HCT116 (cell line): ENCODE data around the gene RAP2A. TPM values are rescaled to one million over a fixed set of nuclear protein-coding genes. Genes with fewer than 3 reads are reported as not detected.
A peak's percentile ranks its signal among the peaks of the same experiment; 100 is the strongest.

ENCODE experiments used
- ATAC-seq: fragments of 200-7000 bp; cut with Tn5 transposase; 2 replicates; pipeline ENCODE4 v1.9.1; 2020; ENCODE audit warnings: mild to moderate bottlenecking, moderate library complexity
- BruUV-seq: library from RNA; stranded (reverse); fragments of 400-500 nt; replicated peaks from 2 replicates; lab custom pipeline; 2021; lab: Mats Ljungman, UMichigan
- CTCF ChIA-PET: fragments of 300-600 bp; sonication (Branson Sonifier 250); formaldehyde crosslinking; loops from one replicate; lab custom pipeline; 2021; ENCODE audit warnings: antibody characterized with exemption; lab: Charles Lee
- POLR2A ChIA-PET: fragments of 300-600, 350-600 bp; sonication (Branson Sonifier 250); formaldehyde crosslinking; loops from one replicate; lab custom pipeline; 2021; ENCODE audit warnings: antibody characterized with exemption; lab: Charles Lee
- RAD21 ChIA-PET, 2 experiments: fragments of 300-600 bp; sonication (Branson Sonifier 250); formaldehyde crosslinking; loops; one replicate each; lab custom pipeline; 2023; ENCODE audit warnings: low total read pairs in 2 of 2; ENCODE audit not compliant: uncharacterized antibody in 2 of 2, unreplicated experiment in 2 of 2, low non-redundant PET in 1 of 2; lab: Charles Lee
- DNase-seq: peaks from one replicate; pipeline ENCODE4 v3.0.0-alpha.2; 2010; ENCODE audit warnings: low read depth, low spot score
- H2AFZ ChIP-seq: fragments of 200-600 bp; shearing (Covaris generic), sonication (generic); 2 replicates; pipeline ENCODE4 v1.6.1; 2017; ENCODE audit warnings: low read depth, mixed run types, mixed read lengths, antibody characterized with exemption, low read length; ENCODE audit not compliant: poor library complexity, severe bottlenecking
- H3K27ac ChIP-seq: 2 replicates; pipeline ENCODE4 v1.5.1; 2012; ENCODE audit warnings: low read depth, low read length
- H3K27me3 ChIP-seq: fragments of 200-600 bp; sonication (generic); 2 replicates; pipeline ENCODE4 v1.6.1; 2016; ENCODE audit warnings: mixed run types, low read length, mixed read lengths; ENCODE audit not compliant: insufficient read depth
- H3K36me3 ChIP-seq, 2 experiments: fragments of 200-500 bp in 1 of 2; fragments of 200-600 bp in 1 of 2; sonication (Bioruptor generic) in 1 of 2; sonication (generic) in 1 of 2; 2 replicates each; pipeline versions ENCODE4 v1.5.1 to v1.6.1; 2014 to 2016; ENCODE audit warnings: low read length in 2 of 2, inconsistent platforms in 1 of 2, mixed read lengths in 1 of 2, mixed run types in 1 of 2; ENCODE audit not compliant: insufficient read depth in 2 of 2, control insufficient read depth in 1 of 2
- H3K4me1 ChIP-seq, 2 experiments: fragments of 200-600 bp in 1 of 2; sonication (generic) in 1 of 2; 2 replicates each; pipeline versions ENCODE4 v1.5.1 to v1.6.1; 2012 to 2017; ENCODE audit warnings: low read length in 2 of 2, inconsistent platforms in 1 of 2, mild to moderate bottlenecking in 1 of 2, mixed read lengths in 1 of 2, mixed run types in 1 of 2, moderate library complexity in 1 of 2; ENCODE audit not compliant: insufficient read depth in 2 of 2, control insufficient read depth in 1 of 2
- H3K4me2 ChIP-seq: fragments of 200-600 bp; sonication (generic); 2 replicates; pipeline ENCODE4 v1.6.1; 2017; ENCODE audit warnings: mixed run types, low read length, mixed read lengths
- H3K4me3 ChIP-seq, 2 experiments: fragments of 200-600 bp in 1 of 2; sonication (generic) in 1 of 2; replicated peaks in 1 of 2; 2 replicates each; pipeline ENCODE4 v1.5.1; 2011 to 2016; ENCODE audit warnings: low read length in 2 of 2, control low read depth in 1 of 2, low read depth in 1 of 2, mild to moderate bottlenecking in 1 of 2, mixed read lengths in 1 of 2, mixed run types in 1 of 2
- H3K79me2 ChIP-seq: fragments of 200-600 bp; sonication (generic); 2 replicates; pipeline ENCODE4 v1.6.1; 2017; ENCODE audit warnings: mild to moderate bottlenecking, mixed run types, low read length, moderate library complexity, mixed read lengths; ENCODE audit not compliant: insufficient read depth
- H3K9ac ChIP-seq: fragments of 200-600 bp; sonication (generic); 2 replicates; pipeline ENCODE4 v1.6.1; 2016; ENCODE audit warnings: low read length, mixed read lengths
- H3K9me2 ChIP-seq: fragments of 200-600 bp; sonication (generic), shearing (Covaris generic); 2 replicates; pipeline ENCODE4 v1.6.1; 2017; ENCODE audit warnings: mixed run types, mild to moderate bottlenecking, moderate library complexity; ENCODE audit not compliant: insufficient read depth
- H3K9me3 ChIP-seq, 2 experiments: fragments of 200-500 bp in 1 of 2; fragments of 200-600 bp in 1 of 2; sonication (Bioruptor generic) in 1 of 2; sonication (generic) in 1 of 2; 2 replicates each; pipeline ENCODE4 v1.6.1; 2014 to 2017; ENCODE audit warnings: low read length in 2 of 2, mixed read lengths in 2 of 2, inconsistent platforms in 1 of 2, low read depth in 1 of 2, mild to moderate bottlenecking in 1 of 2, mixed run types in 1 of 2, moderate library complexity in 1 of 2; ENCODE audit not compliant: control insufficient read depth in 1 of 2, insufficient read depth in 1 of 2
- H4K20me1 ChIP-seq: fragments of 200-600 bp; sonication (generic), shearing (Covaris generic); 2 replicates; pipeline ENCODE4 v1.6.1; 2017; ENCODE audit warnings: mixed run types, mild to moderate bottlenecking, moderate library complexity; ENCODE audit not compliant: insufficient read depth
- CBX3 ChIP-seq: IDR thresholded peaks from 2 replicates; pipeline ENCODE4 v1.6.1; 2012; ENCODE audit warnings: low read depth
- CEBPB ChIP-seq: IDR thresholded peaks from 2 replicates; pipeline ENCODE4 v1.6.1; 2012; ENCODE audit warnings: low read depth
- FOSL1 ChIP-seq: IDR thresholded peaks from 2 replicates; pipeline ENCODE4 v1.6.1; 2012; ENCODE audit warnings: low read depth
- POLR2A ChIP-seq: IDR thresholded peaks from 2 replicates; pipeline ENCODE4 v1.7.0; 2011; ENCODE audit warnings: borderline replicate concordance; ENCODE audit not compliant: insufficient read depth, insufficient read length; ENCODE audit errors: extremely low read depth
- RAD21 ChIP-seq: IDR thresholded peaks from 2 replicates; pipeline ENCODE4 v1.6.1; 2012; ENCODE audit warnings: low read depth, mild to moderate bottlenecking
- YY1 ChIP-seq: IDR thresholded peaks from 2 replicates; pipeline ENCODE4 v1.6.1; 2011; ENCODE audit warnings: low read length, low read depth, moderate library complexity, mild to moderate bottlenecking; ENCODE audit not compliant: insufficient replicate concordance; ENCODE audit errors: extremely low read depth
- intact Hi-C: fragments of 100-400 bp; cut with micrococcal nuclease; formaldehyde crosslinking; loops from 2 replicates; pipeline ENCODE4 v1.10.0; 2022
- total RNA-seq: library from RNA; stranded (reverse); gene quantifications from one replicate; pipeline ENCODE4 v1.2.1, GENCODE V29; 2021; ENCODE audit not compliant: unreplicated experiment

RAP2A gene
- total RNA-seq, 1 experiment from 2014 or later, result 27.6 TPM

- Histone ChIP-seq H3K4me3 (no peak overlapping the region), H3K9me2 (no peaks in the 10 kb centered on the region), H3K4me1 (no peaks in the 10 kb centered on the region), H3K36me3 (no peaks in the 10 kb centered on the region), H3K9ac (no peak overlapping the region), H3K9me3 (no peaks in the 10 kb centered on the region), H3K79me2 (no peaks in the 10 kb centered on the region), H4K20me1 (no peaks in the 10 kb centered on the region), H2AFZ (no peak overlapping the region), H3K27ac (no peak overlapping the region), H3K4me2 (no peak overlapping the region), H3K27me3 (no peaks in the 10 kb centered on the region)
- RAD21 ChIA-PET, result interaction anchor here in 1 of 2 experiments (0.7 kb wide), 1 partner anchor 36 kb away, joined by 3 read pairs; no protein-coding TSS in a partner anchor
- POLR2A ChIA-PET, result no interaction called here
- ATAC-seq, result peak; percentile 59
- CTCF ChIA-PET, result no interaction called here
- intact Hi-C loops, result no loop called here
- no peak for DNase-seq
- TF ChIP-seq FOSL1 (no peak), RAD21 (peak; percentile 18; the same call in 1 of the 2 replicates)
- no TSS peak for BruUV-seq
These were observed 81.7 kb downstream of the RAP2A start for GRCh38 chr13:97515643-97516042.

GRCh38 chr13:97517967-97518366 is 84.0 kb downstream of the RAP2A start:
- H2AFZ ChIP-seq, result no peak overlapping the region
- no peak overlapping the region for H3K4me2 ChIP-seq
- H3K27me3 ChIP-seq, result no peaks in the 10 kb centered on the region
- H3K4me1 ChIP-seq, result no peaks in the 10 kb centered on the region
- POLR2A ChIA-PET, result no interaction called here
- ATAC-seq (no peak), DNase-seq (no peak)
- no peaks in the 10 kb centered on the region for H3K9me3 ChIP-seq
- H3K9me2 ChIP-seq, result no peaks in the 10 kb centered on the region
- H3K9ac ChIP-seq, result no peak overlapping the region
- no TSS peak for BruUV-seq
- no peak overlapping the region for H3K4me3 ChIP-seq
- no peak overlapping the region for H3K27ac ChIP-seq
- H3K79me2 ChIP-seq, result no peaks in the 10 kb centered on the region
- no peak for TF ChIP-seq YY1
- no peak for TF ChIP-seq CBX3
- no peak for TF ChIP-seq CEBPB
- TF ChIP-seq POLR2A, result no peak
- CTCF ChIA-PET, result no interaction called here
- intact Hi-C loops, result no loop called here
- no peaks in the 10 kb centered on the region for H4K20me1 ChIP-seq
- no peaks in the 10 kb centered on the region for H3K36me3 ChIP-seq
- RAD21 ChIA-PET, result no interaction called here

Other genes starting within 250 kb of the RAP2A start
- 73.9 TPM for gene MBNL2, start 211.8 kb upstream of the RAP2A start, total RNA-seq